ENCODE data around the gene CRMP1. TPM values are rescaled to one million over a fixed set of nuclear protein-coding genes. Genes with fewer than 3 reads are reported as not detected.

The CRMP1 gene
- polyA plus RNA-seq, 1 experiment, result 5.6 TPM

- H3K27me3 ChIP-seq (ENCODE audit: control insufficient read depth, insufficient read depth, low read length), result peaks cover 7% of the 10 kb centered on the region
- CTCF ChIA-PET, result no interaction called here
- DNase-seq (ENCODE audit: low read depth, low spot score), result no peak
- POLR2A ChIA-PET, result no interaction called here
- H3K4me3 ChIP-seq (ENCODE audit: low read depth, low read length), result no peak overlapping the region
- TF ChIP-seq CTCF (IDR thresholded peaks at IDR 0.05; ENCODE audit: low read depth, low read length), result no peak
- H3K9me3 ChIP-seq (ENCODE audit: control insufficient read depth, insufficient read depth, low read length), result no peaks in the 10 kb centered on the region
- no peak overlapping the region for H3K27ac ChIP-seq (ENCODE audit: low read depth, low read length)
Measured at GRCh38 chr4:5933116-5933515, 40.2 kb upstream of the CRMP1 start.

- peaks cover 9% of the 10 kb centered on the region for H3K27me3 ChIP-seq (ENCODE audit: control insufficient read depth, insufficient read depth, low read length)
- TF ChIP-seq CTCF (IDR thresholded peaks at IDR 0.05; ENCODE audit: low read depth, low read length), result no peak
- H3K4me3 ChIP-seq (ENCODE audit: low read depth, low read length), result no peak overlapping the region
- H3K9me3 ChIP-seq (ENCODE audit: control insufficient read depth, insufficient read depth, low read length), result no peaks in the 10 kb centered on the region
- no peak overlapping the region for H3K27ac ChIP-seq (ENCODE audit: low read depth, low read length)
- ChIA-PET POLR2A (no interaction called here), CTCF (no interaction called here)
- DNase-seq (ENCODE audit: low read depth, low spot score), result no peak
Measured at GRCh38 chr4:5932035-5932568, 39.2 kb upstream of the CRMP1 start.

GRCh38 chr4:5931526-5931925, 38.6 kb upstream of the CRMP1 start:
- Histone ChIP-seq H3K4me3 (ENCODE audit: low read depth, low read length) (no peak overlapping the region), H3K9me3 (ENCODE audit: control insufficient read depth, insufficient read depth, low read length) (no peaks in the 10 kb centered on the region), H3K27me3 (ENCODE audit: control insufficient read depth, insufficient read depth, low read length) (peaks cover 9% of the 10 kb centered on the region), H3K27ac (ENCODE audit: low read depth, low read length) (no peak overlapping the region)
- no peak for TF ChIP-seq CTCF (IDR thresholded peaks at IDR 0.05; ENCODE audit: low read depth, low read length)
- ChIA-PET POLR2A (no interaction called here), CTCF (no interaction called here)
- DNase-seq (ENCODE audit: low read depth, low spot score), result no peak

- POLR2A ChIA-PET, result no interaction called here
Measured at GRCh38 chr4:5930876-5931275, 38.0 kb upstream of the CRMP1 start.

GRCh38 chr4:5930456-5930855, 37.6 kb upstream of the CRMP1 start:
- CTCF ChIA-PET, result no interaction called here
- no peak for DNase-seq (ENCODE audit: low read depth, low spot score)
- POLR2A ChIA-PET, result no interaction called here
- no peaks in the 10 kb centered on the region for H3K9me3 ChIP-seq (ENCODE audit: control insufficient read depth, insufficient read depth, low read length)
- no peak overlapping the region for H3K27ac ChIP-seq (ENCODE audit: low read depth, low read length)
- H3K4me3 ChIP-seq (ENCODE audit: low read depth, low read length), result no peak overlapping the region
- peaks cover 9% of the 10 kb centered on the region for H3K27me3 ChIP-seq (ENCODE audit: control insufficient read depth, insufficient read depth, low read length)
- no peak for TF ChIP-seq CTCF (IDR thresholded peaks at IDR 0.05; ENCODE audit: low read depth, low read length)

More at GRCh38 chr4:5930876-5931275, 38.0 kb upstream of the CRMP1 start:
- CTCF ChIA-PET, result no interaction called here
- TF ChIP-seq CTCF (IDR thresholded peaks at IDR 0.05; ENCODE audit: low read depth, low read length), result no peak
- Histone ChIP-seq H3K27ac (ENCODE audit: low read depth, low read length) (no peak overlapping the region), H3K27me3 (ENCODE audit: control insufficient read depth, insufficient read depth, low read length) (peaks cover 9% of the 10 kb centered on the region), H3K9me3 (ENCODE audit: control insufficient read depth, insufficient read depth, low read length) (no peaks in the 10 kb centered on the region), H3K4me3 (ENCODE audit: low read depth, low read length) (no peak overlapping the region)
- DNase-seq (ENCODE audit: low read depth, low spot score), result no peak
